ENCODE data around the gene OR52A1. TPM values are rescaled to one million over a fixed set of nuclear protein-coding genes. Genes with fewer than 3 reads are reported as not detected.
A peak's percentile ranks its signal among the peaks of the same experiment; 100 is the strongest.

Gene OR52A1
- total and polyA plus RNA-seq, 2 donors from 2014 or later: not detected

DNA sequence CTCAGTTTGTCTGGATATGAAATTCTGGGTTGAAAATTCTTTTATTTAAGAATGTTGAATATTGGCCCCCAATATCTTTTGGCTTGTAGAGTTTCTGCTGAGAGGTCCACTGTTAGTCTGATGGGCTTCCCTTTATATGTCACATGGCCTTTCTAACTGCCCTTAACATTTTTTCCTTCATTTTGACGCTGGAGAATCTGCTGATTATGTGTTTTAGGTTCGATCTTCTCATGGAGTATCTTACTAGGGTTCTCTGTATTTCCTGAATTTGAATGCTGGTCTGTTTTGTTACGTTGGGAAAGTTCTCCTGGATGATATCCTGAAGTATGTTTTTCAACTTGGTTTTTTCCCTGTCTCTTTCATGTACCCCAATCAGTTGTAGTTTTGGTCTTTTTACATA lies 39.2 kb downstream of the OR52A1 start:
- Histone ChIP-seq H3K9me3 (ENCODE audit: control insufficient read depth in 2 of 3, insufficient read depth in 1 of 3, low read length in 3 of 3) (no peaks in the 10 kb centered on the region), H3K27me3 (ENCODE audit: control insufficient read depth, insufficient read depth, low read length) (no peaks in the 10 kb centered on the region), H3K9ac (ENCODE audit: low read length in 3 of 3) (no peak overlapping the region), H3K27ac (ENCODE audit: low read depth in 2 of 2, low read length in 2 of 2) (no peak overlapping the region), H3K4me1 (ENCODE audit: control insufficient read depth in 2 of 3, insufficient read depth in 2 of 3, low read depth in 1 of 3, low read length in 3 of 3) (no peaks in the 10 kb centered on the region), H3K36me3 (ENCODE audit: control insufficient read depth in 2 of 3, insufficient read depth in 3 of 3, low read length in 3 of 3) (no peaks in the 10 kb centered on the region), H3K4me3 (ENCODE audit: low read length in 3 of 3) (no peak overlapping the region)
- DNase-seq (no peak), FAIRE-seq (no peak)
- intact Hi-C loops (cut with DNase I): no loop called here
- TF ChIP-seq CTCF (IDR thresholded peaks at IDR 0.05; ENCODE audit: borderline replicate concordance, extremely low read depth, insufficient read depth): no peak

DNA sequence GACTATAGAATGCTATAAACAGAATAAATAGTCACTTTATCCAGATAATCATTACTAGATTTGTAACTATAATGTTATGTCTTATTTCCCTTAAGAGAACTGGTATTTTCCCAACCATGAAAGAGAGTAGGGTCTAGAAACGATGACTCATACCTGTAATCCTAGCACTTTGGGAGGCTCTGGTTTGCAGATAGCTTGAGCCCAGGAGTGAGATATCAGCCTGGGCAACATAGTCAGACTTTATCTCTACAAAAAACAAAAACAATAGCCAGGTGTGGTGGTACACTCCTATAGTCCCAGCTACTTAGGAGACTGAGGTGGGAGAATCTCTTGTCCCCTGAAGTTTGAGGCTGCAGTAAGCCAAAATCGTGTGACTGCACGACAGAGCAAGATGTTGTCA lies 47.3 kb downstream of the OR52A1 start:
- Histone ChIP-seq H3K27ac (ENCODE audit: low read depth in 2 of 2, low read length in 2 of 2) (no peak overlapping the region), H3K36me3 (ENCODE audit: control insufficient read depth in 2 of 3, insufficient read depth in 3 of 3, low read length in 3 of 3) (no peaks in the 10 kb centered on the region), H3K9ac (ENCODE audit: low read length in 3 of 3) (no peak overlapping the region), H3K4me1 (ENCODE audit: control insufficient read depth in 2 of 3, insufficient read depth in 2 of 3, low read depth in 1 of 3, low read length in 3 of 3) (no peaks in the 10 kb centered on the region), H3K9me3 (ENCODE audit: control insufficient read depth in 2 of 3, insufficient read depth in 1 of 3, low read length in 3 of 3) (no peaks in the 10 kb centered on the region), H3K4me3 (ENCODE audit: low read length in 3 of 3) (no peak overlapping the region), H3K27me3 (ENCODE audit: control insufficient read depth, insufficient read depth, low read length) (no peaks in the 10 kb centered on the region)
- intact Hi-C loops (cut with DNase I): no loop called here
- no peak for FAIRE-seq
- TF ChIP-seq CTCF (IDR thresholded peaks at IDR 0.05; ENCODE audit: borderline replicate concordance, extremely low read depth, insufficient read depth): no peak
- no peak for DNase-seq

DNA sequence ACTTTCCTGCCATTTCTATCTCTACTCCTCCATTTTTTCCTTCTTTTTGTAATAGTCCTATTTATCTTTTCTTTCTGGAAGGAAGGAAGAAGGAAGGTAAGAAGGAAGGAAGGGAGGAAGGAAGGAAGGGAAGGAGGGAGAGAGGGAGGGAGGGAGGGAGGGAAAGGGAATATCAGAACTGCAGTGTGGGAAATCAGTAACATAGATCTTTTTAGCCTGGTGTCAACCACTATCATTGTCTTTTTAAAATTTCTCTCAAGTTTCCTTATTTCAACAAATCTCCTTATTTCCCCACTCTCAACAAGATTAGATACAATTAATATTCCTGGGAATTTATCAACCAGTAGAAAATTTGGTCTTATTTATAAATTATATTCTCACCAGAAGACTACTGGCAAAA lies 51.5 kb downstream of the OR52A1 start:
- H3K9me3 ChIP-seq (ENCODE audit: control insufficient read depth in 2 of 3, insufficient read depth in 1 of 3, low read length in 3 of 3): no peaks in the 10 kb centered on the region
- FAIRE-seq (no peak), DNase-seq (no peak)
- intact Hi-C loops (cut with DNase I): no loop called here
- TF ChIP-seq CTCF (IDR thresholded peaks at IDR 0.05; ENCODE audit: borderline replicate concordance, extremely low read depth, insufficient read depth): no peak
- no peak overlapping the region for H3K4me3 ChIP-seq (ENCODE audit: low read length in 3 of 3)
- no peak overlapping the region for H3K27ac ChIP-seq (ENCODE audit: low read depth in 2 of 2, low read length in 2 of 2)
- no peaks in the 10 kb centered on the region for H3K4me1 ChIP-seq (ENCODE audit: control insufficient read depth in 2 of 3, insufficient read depth in 2 of 3, low read depth in 1 of 3, low read length in 3 of 3)
- H3K36me3 ChIP-seq (ENCODE audit: control insufficient read depth in 2 of 3, insufficient read depth in 3 of 3, low read length in 3 of 3): no peaks in the 10 kb centered on the region
- no peaks in the 10 kb centered on the region for H3K27me3 ChIP-seq (ENCODE audit: control insufficient read depth, insufficient read depth, low read length)
- H3K9ac ChIP-seq (ENCODE audit: low read length in 3 of 3): no peak overlapping the region

GRCh38 chr11:5102246-5102645 lies 52.3 kb downstream of the OR52A1 start:
- H3K4me1 ChIP-seq (ENCODE audit: control insufficient read depth in 2 of 3, insufficient read depth in 2 of 3, low read depth in 1 of 3, low read length in 3 of 3): no peaks in the 10 kb centered on the region
- H3K9ac ChIP-seq (ENCODE audit: low read length in 3 of 3): no peak overlapping the region
- H3K9me3 ChIP-seq (ENCODE audit: control insufficient read depth in 2 of 3, insufficient read depth in 1 of 3, low read length in 3 of 3): no peaks in the 10 kb centered on the region
- intact Hi-C loops (cut with DNase I): no loop called here
- H3K36me3 ChIP-seq (ENCODE audit: control insufficient read depth in 2 of 3, insufficient read depth in 3 of 3, low read length in 3 of 3): no peaks in the 10 kb centered on the region
- H3K27ac ChIP-seq (ENCODE audit: low read depth in 2 of 2, low read length in 2 of 2): no peak overlapping the region
- no peaks in the 10 kb centered on the region for H3K27me3 ChIP-seq (ENCODE audit: control insufficient read depth, insufficient read depth, low read length)
- peak in 1 of 5 donors; percentile 8 for DNase-seq
- H3K4me3 ChIP-seq (ENCODE audit: low read length in 3 of 3): no peak overlapping the region
- FAIRE-seq: no peak
- no peak for TF ChIP-seq CTCF (IDR thresholded peaks at IDR 0.05; ENCODE audit: borderline replicate concordance, extremely low read depth, insufficient read depth)
